T-helper 1 cell treated with Interleukin-12 subunit alpha and Interleukin-12 subunit beta and Interleukin-4 antibody, amounts not matched to agents 30 ng/mL and 1 ng/mL, for 36 hours (primary cell): ENCODE measurements around the gene DENND4C. TPM values are rescaled to one million over a fixed set of nuclear protein-coding genes. Genes with fewer than 3 reads are reported as not detected.
"Not testable (repeated sequence)": the region's sequence is repeated elsewhere in the genome, so short reads cannot be mapped to it uniquely, and the experiment has no call there.

ENCODE experiments used
- intact Hi-C: fragments of 100-400 bp; cut with micrococcal nuclease; formaldehyde crosslinking; loops from one replicate; pipeline ENCODE4 v1.15.1; 2024
- total RNA-seq: library from RNA; stranded (reverse); gene quantifications from 2 replicates; pipeline ENCODE4 v1.2.3, GENCODE V29; 2022

Gene DENND4C
- total RNA-seq, 1 donor from 2014 or later, result 44.8 TPM

DNA sequence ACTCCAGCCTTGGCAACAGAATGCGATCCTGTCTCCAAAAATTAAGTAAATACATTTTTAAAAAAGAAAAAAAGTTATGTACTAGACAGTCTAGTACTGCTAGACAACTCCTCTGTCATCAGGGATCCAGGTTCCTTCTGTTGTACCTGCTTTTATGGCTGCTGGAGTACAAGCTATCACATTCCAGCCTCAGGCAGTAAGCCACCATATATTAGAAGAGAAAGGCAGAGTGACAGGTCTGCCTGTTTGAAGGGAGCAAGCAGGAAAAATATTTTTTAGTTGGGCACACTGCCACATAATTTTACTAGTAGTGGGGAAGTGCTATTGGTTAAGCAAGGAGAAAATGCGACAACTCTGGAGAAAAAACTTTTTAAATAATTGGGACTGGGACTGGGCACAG lies 138.6 kb downstream of the DENND4C start:
- intact Hi-C loops, result no loop called here

DNA sequence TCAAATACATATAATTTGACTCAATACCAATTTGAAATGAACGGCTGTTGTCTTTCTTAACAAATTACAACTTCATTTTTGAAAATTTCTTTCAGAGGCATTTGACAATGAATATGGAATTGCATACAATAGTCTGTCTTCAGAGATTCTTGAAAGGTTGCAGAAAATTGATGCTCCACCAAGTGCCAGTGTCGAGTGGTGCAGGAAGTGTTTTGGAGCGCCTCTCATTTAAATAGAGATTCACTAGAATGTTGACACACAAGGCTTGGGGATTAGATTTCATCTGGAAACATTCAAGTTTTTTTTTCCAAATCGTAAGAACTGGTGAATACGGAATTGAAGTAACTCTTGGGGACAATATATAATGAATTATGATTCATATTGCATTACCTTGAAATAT lies 141.4 kb downstream of the DENND4C start:
- intact Hi-C loops, result loop anchor here (5.0 kb wide), 1 partner anchor 35 kb away; the partner anchor contains the start of gene ACER2

DNA sequence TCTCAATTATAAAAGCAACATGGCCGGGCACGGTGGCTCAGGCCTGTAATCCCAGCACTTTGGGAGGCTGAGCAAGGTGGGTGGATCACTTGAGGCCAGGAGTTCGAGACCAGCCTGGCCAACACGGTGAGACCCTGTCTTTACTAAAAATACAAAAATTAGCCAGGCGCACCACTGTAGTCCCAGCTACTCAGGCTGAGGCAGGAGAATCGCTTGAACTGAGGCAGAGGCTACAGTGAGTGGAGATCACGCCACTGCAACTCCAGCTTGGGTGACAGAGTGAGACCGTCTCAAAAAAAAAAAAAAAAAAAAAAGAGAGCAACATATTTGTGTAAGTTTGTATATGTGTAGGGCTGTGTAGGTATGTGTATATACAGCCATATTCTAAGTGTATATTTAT lies 142.1 kb downstream of the DENND4C start:
- intact Hi-C loops, result loop anchor here (5.0 kb wide), 1 partner anchor 35 kb away; the partner anchor contains the start of gene ACER2

DNA sequence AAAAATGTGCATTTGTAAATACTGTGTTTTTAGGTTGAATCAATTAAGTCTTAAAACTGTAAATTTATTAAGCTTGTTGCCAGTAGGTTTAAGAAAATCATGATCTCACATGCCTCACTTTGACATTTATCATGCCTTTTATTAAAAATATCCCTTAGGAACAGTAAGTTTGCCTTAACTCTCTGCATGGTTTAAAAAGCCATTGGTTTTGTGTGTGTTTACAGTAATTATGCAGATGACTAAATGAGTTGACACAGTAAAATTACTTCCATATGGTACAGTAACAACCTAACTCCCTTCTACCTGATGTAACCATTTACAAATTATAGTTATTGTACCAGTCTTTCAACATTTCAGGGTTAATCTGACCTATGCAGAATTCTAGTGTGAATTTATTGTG lies 143.0 kb downstream of the DENND4C start:
- intact Hi-C loops, result loop anchor here (5.0 kb wide), 1 partner anchor 34 kb away; the partner anchor contains the start of gene ACER2

GRCh38 chr9:19375538-19375937 lies 145.0 kb downstream of the DENND4C start:
- intact Hi-C loops, result no loop called here

GRCh38 chr9:19376931-19377330 lies 146.4 kb downstream of the DENND4C start:
- intact Hi-C loops, result no loop called here

DNA sequence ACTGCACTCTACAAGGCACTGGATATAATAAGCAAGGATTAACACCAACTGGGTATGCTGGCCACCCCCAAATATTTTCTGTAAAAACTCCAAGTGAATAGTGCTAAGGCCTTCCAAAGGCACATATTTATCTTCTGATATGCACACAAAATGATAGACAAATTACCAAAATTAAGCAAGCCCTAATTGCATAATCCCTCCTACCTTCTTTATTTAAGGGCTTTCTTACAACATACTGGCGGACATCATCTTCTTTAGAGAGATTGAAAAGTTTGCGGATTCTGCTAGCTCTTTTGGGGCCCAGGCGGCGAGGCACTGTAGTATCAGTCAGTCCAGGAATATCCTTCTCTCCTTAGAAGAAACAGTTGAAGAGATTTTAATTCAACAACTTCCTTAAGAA lies 147.7 kb downstream of the DENND4C start:
- intact Hi-C loops, result no loop called here

DNA sequence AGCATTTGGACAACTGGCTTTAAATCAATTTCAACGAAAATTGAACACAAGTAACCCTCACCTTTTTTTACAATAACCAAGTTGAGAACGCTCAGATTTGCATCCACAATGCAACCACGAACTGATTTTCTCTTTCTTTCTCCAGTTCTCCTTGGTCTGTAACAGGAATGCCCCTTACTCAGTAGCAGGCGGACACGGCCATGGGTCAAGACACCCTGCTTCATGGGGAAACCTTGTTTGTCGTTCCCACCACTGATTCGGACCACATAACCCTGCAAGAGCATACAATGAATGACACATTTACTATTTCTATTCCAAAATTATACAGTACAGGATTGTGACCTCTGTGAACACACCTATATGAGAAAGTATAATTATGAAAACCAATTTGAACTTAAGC lies 148.2 kb downstream of the DENND4C start:
- intact Hi-C loops, result no loop called here

GRCh38 chr9:19379283-19379682 lies 148.8 kb downstream of the DENND4C start:
- intact Hi-C loops, result no loop called here

GRCh38 chr9:19379697-19380046 lies 149.2 kb downstream of the DENND4C start:
- intact Hi-C loops, result loop anchor here (1.0 to 5.0 kb wide), 11 partner anchors 29 to 1303 kb away; partner anchors contain the start of genes DENND4C, FOCAD, HAUS6 and RRAGA

- intact Hi-C loops, result loop anchor here (1.0 to 5.0 kb wide), 11 partner anchors 28 to 1302 kb away; partner anchors contain the start of genes DENND4C, FOCAD, HAUS6 and RRAGA
Observed at GRCh38 chr9:19380826-19381075, 150.3 kb downstream of the DENND4C start.

- intact Hi-C loops, result loop anchor here (2.0 to 5.0 kb wide), 3 partner anchors 83 to 1301 kb away; partner anchors contain the start of gene FOCAD
Observed at GRCh38 chr9:19381656-19382055, 151.2 kb downstream of the DENND4C start.

DNA sequence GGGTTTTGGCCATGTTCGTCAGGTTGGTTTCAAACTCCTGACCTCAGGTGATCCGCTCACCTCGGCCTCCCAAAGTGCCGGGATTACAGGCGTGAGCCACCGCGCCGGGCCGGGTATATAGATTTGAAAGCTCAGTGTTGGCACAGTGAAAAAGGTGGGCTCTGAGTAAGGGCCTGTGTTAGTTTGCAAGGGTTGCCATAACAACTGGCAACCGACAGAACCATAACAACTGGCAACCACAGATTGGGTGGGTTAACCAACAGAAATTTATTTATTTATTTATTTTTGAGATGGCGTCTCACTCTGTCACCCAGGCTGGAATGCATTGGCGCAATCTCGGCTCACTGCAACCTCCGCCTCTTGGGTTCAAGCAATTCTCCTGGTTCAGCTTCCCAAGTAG lies 154.7 kb downstream of the DENND4C start:
- intact Hi-C loops, result not testable (repeated sequence)

GRCh38 chr9:19385786-19386501 lies 155.5 kb downstream of the DENND4C start:
- intact Hi-C loops, result no loop called here

DNA sequence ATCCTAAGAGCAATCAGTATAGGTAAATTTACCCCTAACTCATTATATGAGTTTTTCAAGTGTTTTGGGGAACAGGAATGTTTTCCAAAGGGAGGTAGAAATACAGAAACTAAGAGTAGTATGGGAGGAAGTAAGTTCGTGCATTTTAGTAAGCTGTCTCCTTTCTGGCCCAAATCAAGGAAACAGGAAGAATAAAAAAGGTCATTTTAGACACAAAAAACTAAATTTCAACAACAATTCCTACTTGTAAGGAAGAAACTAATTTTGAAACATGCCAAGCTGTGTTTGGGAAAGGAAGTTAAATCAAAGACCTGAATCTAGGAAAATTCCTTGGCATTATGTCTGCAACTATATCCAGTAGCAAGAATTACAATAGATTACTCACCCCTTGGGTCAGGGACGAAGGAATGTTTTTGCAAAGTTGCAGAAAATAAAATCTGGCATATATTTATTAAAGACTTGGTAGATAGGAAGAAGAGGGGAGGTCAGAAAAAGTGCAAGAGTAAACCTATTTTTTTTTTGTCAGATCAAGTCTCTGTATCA lies 156.1 kb downstream of the DENND4C start:
- intact Hi-C loops, result no loop called here

GRCh38 chr9:19387317-19387716 lies 156.8 kb downstream of the DENND4C start:
- intact Hi-C loops, result no loop called here

- intact Hi-C loops, result not testable (repeated sequence)
Observed at GRCh38 chr9:19389539-19389938, 159.0 kb downstream of the DENND4C start.

- intact Hi-C loops, result no loop called here
Observed at GRCh38 chr9:19397845-19398244, 167.4 kb downstream of the DENND4C start.

GRCh38 chr9:19403231-19403630 lies 172.7 kb downstream of the DENND4C start:
- intact Hi-C loops, result loop anchor here (10.0 kb wide), 1 partner anchor 1222 kb away; the partner anchor contains the start of gene MLLT3

DNA sequence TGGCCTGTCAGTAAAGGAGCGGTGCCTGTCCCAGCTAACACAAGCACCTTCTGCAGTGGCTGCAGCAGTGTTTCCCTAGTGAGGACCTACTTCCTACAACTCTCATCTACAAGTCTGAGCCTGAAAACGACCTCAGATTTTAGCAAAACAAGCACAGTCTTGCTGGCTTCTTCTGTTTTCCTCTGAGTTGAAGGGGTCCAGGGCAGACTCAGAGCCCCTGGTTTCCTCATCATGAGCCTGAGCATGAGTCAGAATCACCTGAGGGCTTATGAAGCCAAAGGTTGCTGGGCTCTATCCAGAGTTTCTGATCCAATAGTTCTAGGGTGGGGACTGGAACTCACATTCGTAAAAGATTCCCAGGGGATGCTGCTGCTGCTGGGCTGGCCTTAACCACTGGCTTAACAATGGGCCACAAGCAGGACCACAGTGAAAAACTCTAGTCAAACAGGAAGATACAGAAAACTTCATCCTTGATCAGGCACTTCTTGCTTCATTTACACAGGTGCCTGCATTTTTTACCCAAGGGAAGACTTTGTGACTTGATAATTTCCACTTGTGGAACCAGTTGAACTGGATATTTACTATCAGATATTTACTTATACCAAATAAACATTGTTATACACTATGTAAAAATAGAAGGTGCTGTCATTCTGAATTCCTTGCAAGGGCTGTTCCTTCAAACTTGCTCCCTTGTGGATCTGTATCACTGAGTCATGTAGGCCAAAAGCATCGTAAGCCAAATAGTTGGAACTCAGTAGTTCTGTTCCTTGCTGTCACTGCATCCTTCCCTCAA lies 174.0 kb downstream of the DENND4C start:
- intact Hi-C loops, result loop anchor here (5.0 to 10.0 kb wide), 3 partner anchors 32 to 1220 kb away; partner anchors contain the start of gene MLLT3

DNA sequence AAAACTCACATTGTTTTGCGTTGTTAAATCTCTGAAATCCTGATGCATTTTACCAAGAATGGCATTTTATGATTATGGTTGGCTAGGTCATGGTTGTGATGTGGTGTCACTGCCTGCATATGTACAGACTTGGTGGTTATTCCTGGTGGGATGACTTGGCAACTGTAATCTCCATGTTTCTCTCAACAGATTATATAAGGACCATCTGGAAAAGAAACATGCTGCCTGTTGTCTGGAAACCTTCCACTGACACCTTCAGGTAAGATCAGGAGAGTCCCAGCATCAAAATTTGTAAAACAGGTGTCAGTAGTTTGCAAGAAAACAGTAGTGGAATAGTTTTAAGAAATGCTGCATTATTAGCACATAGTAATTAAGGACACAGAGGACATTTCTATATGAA lies 175.3 kb downstream of the DENND4C start:
- intact Hi-C loops, result loop anchor here (5.0 to 10.0 kb wide), 3 partner anchors 33 to 1219 kb away; partner anchors contain the start of gene MLLT3

DNA sequence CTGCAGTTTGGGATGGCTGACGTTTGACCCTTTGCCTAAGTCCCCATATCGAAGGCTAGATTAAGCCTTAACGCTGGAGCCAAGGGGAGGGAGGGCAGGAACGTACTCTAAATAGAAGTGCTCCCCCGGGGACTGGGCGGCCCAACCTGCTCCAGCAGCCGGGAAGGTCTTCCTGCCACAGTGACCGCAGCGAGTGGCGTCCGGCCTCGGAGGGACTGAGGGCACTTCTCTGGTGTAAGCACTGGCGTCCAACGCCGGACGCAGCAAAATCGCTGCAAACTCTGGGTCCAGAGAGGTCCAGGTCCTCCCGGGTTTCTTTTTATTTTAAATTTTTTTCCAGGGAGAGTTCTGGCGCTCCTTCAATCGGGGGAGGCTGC lies 177.8 kb downstream of the DENND4C start:
- intact Hi-C loops, result loop anchor here (1.0 to 10.0 kb wide), 9 partner anchors 28 to 1216 kb away; partner anchors contain the start of genes DENND4C, HAUS6, MLLT3 and PLIN2
